Spinal cord (tissue), 10 donors: ENCODE results near the gene PDXDC1. TPM values are rescaled to one million over a fixed set of nuclear protein-coding genes. Genes with fewer than 3 reads are reported as not detected.
"Not testable (repeated sequence)": the region's sequence is repeated elsewhere in the genome, so short reads cannot be mapped to it uniquely, and the experiment has no call there.

Experiments
- DNase-seq, 6 donors: peaks; one replicate each; pipeline versions ENCODE4 v3.0.0 to v3.0.0-alpha.2; 2013 to 2015; ENCODE audit warnings: low spot score in 6 of 6, low read depth in 4 of 6
- H3K27ac ChIP-seq: one replicate; pipeline ENCODE4 v1.5.1; 2013; ENCODE audit warnings: low read depth, low read length, control low read depth
- H3K27me3 ChIP-seq: one replicate; pipeline ENCODE4 v1.6.1; 2013; ENCODE audit warnings: low read length; ENCODE audit not compliant: control insufficient read depth, insufficient read depth
- H3K36me3 ChIP-seq: one replicate; pipeline ENCODE4 v1.6.1; 2013; ENCODE audit warnings: low read length; ENCODE audit not compliant: control insufficient read depth, insufficient read depth
- H3K4me1 ChIP-seq: one replicate; pipeline ENCODE4 v1.6.1; 2013; ENCODE audit warnings: low read length; ENCODE audit not compliant: control insufficient read depth, insufficient read depth
- H3K4me3 ChIP-seq: one replicate; pipeline ENCODE4 v1.5.1; 2013; ENCODE audit warnings: low read depth, low read length, control low read depth
- H3K9me3 ChIP-seq: one replicate; pipeline ENCODE4 v1.6.1; 2013; ENCODE audit warnings: low read length; ENCODE audit not compliant: control insufficient read depth, insufficient read depth
- WGBS: methylation state at CpG from one replicate; pipeline ENCODE4 v1.1.5; 2013; ENCODE audit warnings: missing lambda C conversion rate; ENCODE audit not compliant: insufficient coverage; 5-methylcytosine and 5-hydroxymethylcytosine counted together
- polyA plus RNA-seq, 2 donors: library from polyadenylated mRNA; unstranded; fragments of 120-200 nt; gene quantifications; one replicate each; pipeline ENCODE4 v1.2.1, GENCODE V29; 2013; ENCODE audit not compliant: insufficient read length in 2 of 2
- total RNA-seq, 2 donors: library from RNA; depleted of rRNA in 1 of 2; stranded (reverse); fragments of 120-200 nt in 1 of 2; fragments of >200 nt in 1 of 2; gene quantifications; one replicate each; pipeline versions ENCODE4 v1.2.3 to v1.2.4, GENCODE V29; 2013 to 2014
- donor health status: healthy.

The PDXDC1 gene
- total and polyA plus RNA-seq, 4 donors: 52.3 to 82.9 (median 57.8) TPM

DNA sequence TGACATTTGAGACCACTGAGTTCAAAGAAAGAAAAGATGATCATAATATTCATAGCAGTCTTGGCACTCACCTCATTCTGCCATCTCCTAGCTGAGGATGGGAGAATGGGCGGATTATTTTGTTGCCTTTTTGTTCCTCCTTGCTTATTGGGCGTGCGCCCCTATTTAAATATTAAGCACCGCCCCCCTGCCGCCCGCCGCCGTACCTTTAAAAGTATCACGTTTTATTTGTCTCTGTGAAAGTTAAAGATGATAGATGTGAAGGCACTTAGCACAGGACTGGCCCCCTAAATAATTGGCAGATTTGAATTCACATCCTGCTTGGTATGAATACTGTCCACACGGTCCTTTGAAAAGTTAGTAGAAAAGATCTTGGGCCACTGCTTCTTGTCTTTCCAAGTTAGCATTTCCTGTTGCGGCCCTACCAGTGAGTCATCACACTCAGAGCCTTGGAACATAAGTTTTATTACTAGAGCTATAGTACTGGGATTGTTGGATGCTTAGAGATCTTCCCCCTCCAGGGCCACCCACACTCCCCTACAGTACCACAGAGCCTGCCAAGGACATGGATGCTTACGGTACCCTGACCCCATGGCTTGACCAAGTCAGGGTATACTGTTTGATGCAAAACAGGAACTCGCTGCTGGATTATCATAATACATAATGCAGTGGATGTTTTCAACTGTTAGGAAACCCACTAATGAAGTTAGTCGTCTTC is 50.6 kb downstream of the PDXDC1 start:
- H3K9me3 ChIP-seq, H3K27me3 ChIP-seq, H3K4me3 ChIP-seq, DNase-seq, H3K27ac ChIP-seq, H3K4me1 ChIP-seq: not testable (repeated sequence)
- WGBS: 86% methylated on average over 5 of the region's 14 CpGs
- H3K36me3 ChIP-seq: peaks cover 33% of the 10 kb centered on the region

DNA sequence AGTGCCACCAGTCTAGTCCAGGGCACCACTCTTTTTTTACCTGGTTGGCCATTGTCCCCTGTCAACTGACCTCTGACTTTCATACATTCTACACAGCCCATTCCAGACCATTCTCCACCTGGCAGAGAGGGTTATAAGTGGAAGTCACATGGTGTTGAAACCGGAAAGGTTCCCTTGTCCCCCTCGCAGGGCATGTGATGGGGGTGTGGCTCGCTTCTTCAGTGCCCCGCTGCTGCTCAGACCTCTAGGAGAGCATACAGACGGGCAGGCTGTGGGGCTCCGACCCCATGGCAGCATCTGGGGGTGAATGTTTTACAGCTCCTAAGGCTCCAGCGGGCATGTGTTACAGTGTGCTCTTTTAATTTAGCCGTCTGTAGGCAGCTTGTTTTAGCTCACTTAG is 52.2 kb downstream of the PDXDC1 start:
- H3K4me3 ChIP-seq, H3K27ac ChIP-seq, DNase-seq, H3K4me1 ChIP-seq, H3K27me3 ChIP-seq, H3K9me3 ChIP-seq: not testable (repeated sequence)
- 73% methylated on average over 4 of the region's 8 CpGs for WGBS
- peaks cover 46% of the 10 kb centered on the region for H3K36me3 ChIP-seq

- H3K36me3 ChIP-seq: peaks cover 52% of the 10 kb centered on the region
- 85% methylated on average over 24 of the region's 29 CpGs for WGBS
Measured at GRCh38 chr16:15027503-15028344, 52.9 kb downstream of the PDXDC1 start.

DNA sequence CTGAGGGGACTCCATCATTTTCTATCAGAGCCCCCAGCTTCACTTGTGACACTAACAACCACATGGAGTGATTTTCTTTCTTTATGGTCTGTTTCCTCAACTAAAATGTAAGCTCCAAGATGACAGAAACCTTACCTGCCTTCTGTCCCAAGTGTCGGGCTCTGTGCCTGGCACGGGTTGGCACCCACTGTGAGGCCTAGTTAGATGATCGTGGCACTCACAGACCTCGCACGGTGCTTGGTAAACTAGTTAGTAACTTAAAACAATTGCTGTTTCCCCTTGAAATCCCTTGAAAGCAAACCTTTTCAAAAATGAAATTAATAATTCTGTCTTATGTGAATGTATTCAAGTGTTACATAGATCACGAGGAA is 53.5 kb downstream of the PDXDC1 start:
- not testable (repeated sequence) for DNase-seq, H3K27me3 ChIP-seq, H3K27ac ChIP-seq, H3K9me3 ChIP-seq, H3K4me3 ChIP-seq, H3K4me1 ChIP-seq
- H3K36me3 ChIP-seq: peaks cover 55% of the 10 kb centered on the region
- 91% methylated on average over 1 of the region's 6 CpGs for WGBS

More at GRCh38 chr16:15027503-15028344, 52.9 kb downstream of the PDXDC1 start:
- DNase-seq, H3K4me1 ChIP-seq, H3K4me3 ChIP-seq, H3K9me3 ChIP-seq, H3K27me3 ChIP-seq, H3K27ac ChIP-seq: not testable (repeated sequence)

GRCh38 chr16:15028801-15029698 is 54.2 kb downstream of the PDXDC1 start:
- not testable (repeated sequence) for DNase-seq, H3K4me3 ChIP-seq, H3K4me1 ChIP-seq, H3K9me3 ChIP-seq, H3K27me3 ChIP-seq, H3K27ac ChIP-seq
- H3K36me3 ChIP-seq: peaks cover 58% of the 10 kb centered on the region
- WGBS: 85% methylated on average over 19 of the region's 27 CpGs

DNA sequence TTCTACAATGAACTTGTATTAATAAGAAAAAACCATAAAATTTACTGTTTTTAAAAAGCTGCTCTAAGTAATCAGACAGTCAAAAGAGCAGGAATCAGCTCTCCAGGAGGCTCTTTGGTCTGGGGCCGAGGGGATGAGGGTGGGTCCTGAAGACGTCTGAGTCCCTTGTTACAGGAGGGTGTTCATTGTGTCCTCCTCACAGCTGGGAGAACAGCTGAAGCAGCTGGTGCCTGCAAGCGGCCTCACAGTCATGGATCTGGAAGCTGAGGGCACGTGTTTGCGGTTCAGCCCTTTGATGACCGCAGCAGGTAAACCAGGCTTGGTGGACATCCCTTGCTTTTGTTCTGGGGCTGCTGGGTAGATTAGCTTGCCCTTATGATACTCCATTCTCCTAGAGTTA is 54.9 kb downstream of the PDXDC1 start:
- H3K9me3 ChIP-seq, H3K27ac ChIP-seq, H3K27me3 ChIP-seq, H3K4me3 ChIP-seq, H3K4me1 ChIP-seq, DNase-seq: not testable (repeated sequence)
- peaks cover 58% of the 10 kb centered on the region for H3K36me3 ChIP-seq
- WGBS: 29% methylated on average over 3 of the region's 6 CpGs

DNA sequence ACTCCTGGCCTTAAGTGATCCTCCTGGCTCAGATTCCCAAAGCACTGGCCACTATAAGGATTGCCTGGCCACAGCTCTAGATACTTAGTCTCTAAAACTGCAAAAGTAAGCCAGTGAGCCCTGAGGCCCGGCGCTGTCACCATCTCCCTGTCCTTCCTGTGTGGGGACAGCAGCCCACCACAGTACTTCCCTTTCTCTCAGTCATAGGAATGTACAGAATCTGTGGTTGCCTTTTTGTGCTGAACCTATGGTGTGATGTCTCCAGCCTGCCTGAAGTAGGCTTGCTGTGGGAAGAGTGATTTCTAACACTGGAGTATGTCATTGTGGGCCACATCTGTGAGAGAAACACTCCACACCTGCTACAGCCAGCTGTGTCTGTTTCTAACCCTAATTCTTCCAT is 56.4 kb downstream of the PDXDC1 start:
- no peaks in the 10 kb centered on the region for H3K9me3 ChIP-seq
- peaks cover 5% of the 10 kb centered on the region for H3K4me1 ChIP-seq
- H3K36me3 ChIP-seq: peaks cover 67% of the 10 kb centered on the region
- H3K4me3 ChIP-seq: no peak overlapping the region
- H3K27me3 ChIP-seq: no peaks in the 10 kb centered on the region
- DNase-seq: no peak
- H3K27ac ChIP-seq: no peak overlapping the region
- no CpG with 5 or more reads among the region's 2 CpGs for WGBS

DNA sequence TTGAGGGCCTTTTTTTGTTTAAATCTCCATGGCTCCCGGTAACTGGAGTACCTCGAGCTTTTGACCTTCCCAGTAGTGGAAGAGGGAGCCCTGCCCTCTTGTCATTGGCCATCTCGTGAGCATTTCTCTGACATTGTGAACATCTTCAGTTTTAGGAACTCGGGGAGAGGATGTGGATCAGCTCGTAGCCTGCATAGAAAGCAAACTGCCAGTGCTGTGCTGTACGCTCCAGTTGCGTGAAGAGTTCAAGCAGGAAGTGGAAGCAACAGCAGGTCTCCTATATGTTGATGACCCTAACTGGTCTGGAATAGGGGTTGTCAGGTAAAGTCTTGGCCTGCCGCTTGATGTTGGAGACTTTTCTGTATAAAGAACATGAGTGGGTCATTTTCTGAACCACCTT is 56.8 kb downstream of the PDXDC1 start:
- no peaks in the 10 kb centered on the region for H3K27me3 ChIP-seq
- peaks cover 67% of the 10 kb centered on the region for H3K36me3 ChIP-seq
- 95% methylated on average over 8 of the region's 8 CpGs for WGBS
- peaks cover 5% of the 10 kb centered on the region for H3K4me1 ChIP-seq
- no peak overlapping the region for H3K4me3 ChIP-seq
- no peak for DNase-seq
- no peaks in the 10 kb centered on the region for H3K9me3 ChIP-seq
- no peak overlapping the region for H3K27ac ChIP-seq

DNA sequence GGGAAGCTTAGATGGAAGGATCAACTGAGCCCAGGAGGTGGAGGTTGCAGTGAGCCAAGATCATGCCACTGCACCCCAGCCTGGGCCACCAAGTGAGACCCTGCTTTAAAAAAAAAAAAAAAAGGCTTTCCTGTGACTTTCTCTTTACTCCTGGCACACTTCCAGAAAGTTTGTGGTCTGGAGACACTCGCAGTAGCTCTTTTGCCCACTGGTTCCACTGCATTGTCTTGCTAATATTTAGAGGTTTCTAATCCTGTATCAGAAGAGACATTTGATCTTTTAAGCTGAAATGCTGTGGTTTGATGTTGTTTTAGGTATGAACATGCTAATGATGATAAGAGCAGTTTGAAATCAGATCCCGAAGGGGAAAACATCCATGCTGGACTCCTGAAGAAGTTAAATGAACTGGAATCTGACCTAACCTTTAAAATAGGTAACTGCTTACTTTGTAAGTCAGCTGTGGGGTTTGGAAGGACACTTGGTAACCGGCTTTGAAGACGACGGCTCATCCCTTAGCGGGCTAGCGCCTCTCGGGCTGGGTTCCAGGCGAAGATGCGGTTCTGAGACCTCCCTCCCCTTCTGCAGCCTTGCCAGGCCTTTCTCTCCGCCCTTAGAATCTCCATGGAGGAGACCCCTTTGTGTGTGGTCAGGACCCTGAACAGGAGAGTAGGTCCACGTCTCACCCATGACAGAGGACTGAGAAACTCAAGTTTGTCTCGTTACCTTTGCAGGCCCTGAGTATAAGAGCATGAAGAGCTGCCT is 57.9 kb downstream of the PDXDC1 start:
- Histone ChIP-seq H3K9me3 (no peaks in the 10 kb centered on the region), H3K36me3 (peaks cover 61% of the 10 kb centered on the region), H3K4me3 (no peak overlapping the region), H3K27ac (no peak overlapping the region), H3K4me1 (peaks cover 5% of the 10 kb centered on the region), H3K27me3 (no peaks in the 10 kb centered on the region)
- WGBS: 85% methylated on average over 8 of the region's 13 CpGs
- no peak for DNase-seq
